ENCODE measurements around the gene ASCC3.

DNA sequence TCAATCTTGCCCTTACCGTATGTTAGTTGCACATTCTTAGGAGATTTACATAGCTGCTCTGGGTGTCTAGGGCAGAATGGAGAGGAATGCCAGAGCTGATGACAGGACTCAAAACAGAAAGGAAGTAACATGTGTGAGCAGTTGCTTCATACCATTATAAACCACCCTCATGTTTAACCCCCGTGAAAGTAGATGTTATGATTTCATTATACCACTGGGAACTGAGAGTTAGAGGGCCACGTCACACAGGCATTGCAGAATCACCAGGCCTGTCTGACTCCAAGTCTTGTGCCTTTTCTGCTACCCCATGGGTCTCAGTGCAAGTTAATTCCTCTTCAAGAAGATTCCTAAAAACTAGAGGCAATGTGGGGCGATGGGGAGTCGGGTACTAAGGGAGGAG is 392.9 kb downstream of the ASCC3 start:
- TF ChIP-seq, protein P1, sequence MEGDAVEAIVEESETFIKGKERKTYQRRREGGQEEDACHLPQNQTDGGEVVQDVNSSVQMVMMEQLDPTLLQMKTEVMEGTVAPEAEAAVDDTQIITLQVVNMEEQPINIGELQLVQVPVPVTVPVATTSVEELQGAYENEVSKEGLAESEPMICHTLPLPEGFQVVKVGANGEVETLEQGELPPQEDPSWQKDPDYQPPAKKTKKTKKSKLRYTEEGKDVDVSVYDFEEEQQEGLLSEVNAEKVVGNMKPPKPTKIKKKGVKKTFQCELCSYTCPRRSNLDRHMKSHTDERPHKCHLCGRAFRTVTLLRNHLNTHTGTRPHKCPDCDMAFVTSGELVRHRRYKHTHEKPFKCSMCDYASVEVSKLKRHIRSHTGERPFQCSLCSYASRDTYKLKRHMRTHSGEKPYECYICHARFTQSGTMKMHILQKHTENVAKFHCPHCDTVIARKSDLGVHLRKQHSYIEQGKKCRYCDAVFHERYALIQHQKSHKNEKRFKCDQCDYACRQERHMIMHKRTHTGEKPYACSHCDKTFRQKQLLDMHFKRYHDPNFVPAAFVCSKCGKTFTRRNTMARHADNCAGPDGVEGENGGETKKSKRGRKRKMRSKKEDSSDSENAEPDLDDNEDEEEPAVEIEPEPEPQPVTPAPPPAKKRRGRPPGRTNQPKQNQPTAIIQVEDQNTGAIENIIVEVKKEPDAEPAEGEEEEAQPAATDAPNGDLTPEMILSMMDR (IDR thresholded peaks at IDR 0.05), result no peak
- TF ChIP-seq EZH2phosphoT487 (IDR thresholded peaks at IDR 0.05), result no peak

All from neural progenitor cell (in vitro differentiated cells).